NCI-H2171 (cell line): Measurements from ENCODE around the gene IFT22.
A peak's percentile ranks its signal among the peaks of the same experiment; 100 is the strongest.
"Not testable (repeated sequence)": the region's sequence is repeated elsewhere in the genome, so short reads cannot be mapped to it uniquely, and the experiment has no call there.

Experiments used
- DNase-seq: peaks from one replicate; lab custom pipeline; 2025; lab: John Stamatoyannopoulos, UW

IFT22 gene

DNA sequence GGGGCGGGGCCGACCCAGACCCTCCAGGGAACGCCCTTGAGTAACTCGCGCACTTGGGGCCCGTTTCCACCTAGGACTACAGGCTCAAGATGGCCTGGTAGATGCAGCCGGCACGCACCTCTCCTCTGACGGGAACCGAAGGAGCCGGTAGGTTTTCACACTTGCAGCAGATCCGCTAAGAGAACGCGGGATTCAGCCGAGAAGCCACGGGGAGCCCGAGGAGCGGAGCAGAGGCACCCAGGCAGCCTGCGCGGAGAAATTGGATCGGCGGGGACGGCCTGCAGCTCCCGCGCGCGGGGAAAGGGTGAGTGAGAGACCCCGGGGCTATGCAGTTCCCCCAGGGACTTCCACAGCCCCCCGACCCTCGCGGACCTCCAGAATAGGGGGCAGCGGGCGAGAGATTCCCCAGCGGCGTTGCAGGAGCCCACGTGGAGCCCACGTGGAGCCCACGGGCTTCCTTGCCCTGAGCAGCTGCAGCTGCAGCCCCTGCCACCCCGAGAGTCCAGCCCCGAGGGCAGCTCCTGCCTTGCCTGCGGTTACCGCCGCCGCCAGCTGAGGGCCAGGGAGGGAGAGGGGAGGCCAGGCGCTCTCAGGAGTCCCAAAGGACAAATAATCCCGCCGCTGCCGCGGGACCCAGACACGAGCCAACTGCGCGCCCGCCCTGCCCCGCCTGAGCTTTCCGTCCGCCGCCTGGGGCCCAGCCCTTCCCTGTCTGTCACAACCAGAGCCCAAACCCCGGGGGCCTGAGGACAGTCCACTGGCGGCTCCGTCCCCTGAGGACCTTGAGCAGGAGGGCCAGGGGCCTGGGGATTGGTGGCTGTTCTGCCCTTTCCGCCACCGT lies 13.1 kb downstream of the IFT22 start:
- peak; percentile 88 for DNase-seq

DNA sequence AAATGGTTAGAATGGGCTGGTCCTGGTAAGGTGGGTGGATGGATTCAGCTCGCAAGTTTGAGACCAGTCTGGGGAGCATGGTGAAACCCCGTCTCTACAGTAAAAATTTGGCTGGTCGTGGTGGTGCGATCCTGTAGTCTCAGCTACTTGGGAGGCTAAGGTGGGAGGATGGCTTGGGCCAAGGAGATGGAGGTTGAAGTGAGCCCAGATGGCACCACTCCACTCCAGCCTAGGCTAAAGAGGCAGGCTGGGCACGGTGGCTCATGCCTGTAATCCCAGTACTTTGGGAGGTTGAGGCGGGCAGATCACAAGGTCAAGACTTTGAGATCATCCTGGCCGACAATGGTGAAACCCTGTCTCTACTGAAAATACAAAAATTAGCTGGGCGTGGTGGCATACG lies 15.3 kb downstream of the IFT22 start:
- no peak for DNase-seq

DNA sequence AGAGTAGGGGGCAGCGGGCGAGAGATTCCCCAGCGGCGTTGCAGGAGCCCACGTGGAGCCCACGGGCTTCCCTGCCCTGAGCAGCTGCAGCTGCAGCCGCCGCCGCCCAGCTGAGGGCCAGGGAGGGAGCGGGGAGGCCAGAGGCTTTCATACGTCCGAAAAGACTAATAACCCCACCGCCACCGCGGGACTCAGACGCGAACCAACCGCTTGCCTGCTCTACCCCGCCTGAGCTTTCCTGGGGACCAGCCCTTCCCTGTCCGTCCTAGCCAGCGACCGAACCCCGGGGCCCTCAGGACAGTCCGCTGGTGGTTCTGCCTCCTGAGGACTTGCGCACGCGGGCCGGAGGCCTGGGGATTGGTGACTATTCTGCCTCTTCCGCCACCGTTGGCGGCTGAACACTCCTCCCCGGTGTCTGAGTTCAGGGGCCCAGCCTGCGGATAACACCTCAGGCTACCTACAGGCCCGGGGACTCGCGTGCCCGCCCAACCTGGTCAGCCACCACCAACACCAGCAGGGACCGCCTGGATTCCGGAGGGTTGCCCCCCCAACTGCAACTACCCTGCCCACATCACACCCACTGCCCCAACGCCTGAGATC lies 18.4 kb downstream of the IFT22 start:
- no peak for DNase-seq

DNA sequence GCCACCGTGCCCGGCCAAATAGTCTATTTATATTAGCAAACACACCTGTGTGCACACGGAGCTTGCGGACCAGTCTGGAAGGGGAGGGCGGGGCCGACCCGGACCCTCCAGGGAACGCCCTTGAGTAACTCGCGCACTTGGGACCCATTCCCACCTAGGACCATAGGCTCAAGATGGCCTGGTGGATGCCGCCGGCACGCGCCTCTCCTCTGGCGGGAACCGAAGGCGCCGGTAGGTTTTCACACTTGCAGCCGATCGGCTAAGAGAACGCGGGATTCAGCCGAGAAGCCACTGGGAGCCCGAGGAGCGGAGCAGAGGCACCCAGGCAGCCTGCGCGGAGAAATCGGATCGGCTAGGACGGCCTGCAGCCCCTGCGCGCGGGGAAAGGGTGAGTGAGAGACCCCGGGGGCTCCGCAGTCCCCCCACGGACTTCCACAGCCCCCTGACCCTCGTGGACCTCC lies 18.9 kb downstream of the IFT22 start:
- DNase-seq = no peak

GRCh38 chr7:101300465-101301376 lies 20.9 kb downstream of the IFT22 start:
- no peak for DNase-seq

GRCh38 chr7:101299511-101300464 lies 21.8 kb downstream of the IFT22 start:
- DNase-seq = peak; percentile 27

- DNase-seq = no peak
Observed at GRCh38 chr7:101294832-101295121, 26.8 kb downstream of the IFT22 start.

DNA sequence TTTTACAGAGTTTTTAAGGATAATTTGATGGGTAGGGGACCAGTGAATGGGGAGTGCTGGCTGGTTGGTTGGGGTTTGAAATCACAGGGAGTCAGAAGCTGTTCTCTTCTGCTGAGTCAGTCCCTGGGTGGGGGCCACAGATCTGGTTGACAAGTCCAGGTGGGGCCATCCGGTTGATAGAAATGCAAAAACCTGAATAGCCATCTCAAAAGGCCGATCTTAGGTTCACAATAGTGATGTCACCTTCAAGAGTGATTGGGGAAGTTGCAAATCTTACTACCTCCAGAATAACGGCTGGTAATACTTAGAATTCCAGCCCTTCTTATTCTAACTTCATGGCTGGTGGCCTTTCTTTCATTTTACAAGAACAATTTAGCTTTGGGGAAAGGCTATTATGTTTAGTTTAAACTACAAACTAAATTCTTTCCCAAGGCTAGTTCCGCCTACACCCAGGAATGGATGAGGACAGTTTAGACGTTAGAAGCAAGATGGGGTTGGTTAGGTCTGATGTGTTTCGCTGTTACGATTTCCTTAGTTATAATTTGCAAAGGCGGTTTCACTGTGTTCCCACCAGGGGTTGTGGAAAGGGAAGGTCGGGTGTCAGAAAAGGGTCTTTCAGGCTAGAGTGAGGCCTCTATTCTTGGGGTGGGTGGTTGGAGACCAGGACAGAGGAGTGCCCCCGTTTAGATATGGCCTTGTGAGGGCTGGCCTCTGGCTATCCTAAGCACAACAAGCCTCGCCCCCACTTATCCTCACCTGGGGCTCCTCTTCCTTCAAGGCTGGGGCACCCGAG lies 27.4 kb downstream of the IFT22 start:
- no peak for DNase-seq

DNA sequence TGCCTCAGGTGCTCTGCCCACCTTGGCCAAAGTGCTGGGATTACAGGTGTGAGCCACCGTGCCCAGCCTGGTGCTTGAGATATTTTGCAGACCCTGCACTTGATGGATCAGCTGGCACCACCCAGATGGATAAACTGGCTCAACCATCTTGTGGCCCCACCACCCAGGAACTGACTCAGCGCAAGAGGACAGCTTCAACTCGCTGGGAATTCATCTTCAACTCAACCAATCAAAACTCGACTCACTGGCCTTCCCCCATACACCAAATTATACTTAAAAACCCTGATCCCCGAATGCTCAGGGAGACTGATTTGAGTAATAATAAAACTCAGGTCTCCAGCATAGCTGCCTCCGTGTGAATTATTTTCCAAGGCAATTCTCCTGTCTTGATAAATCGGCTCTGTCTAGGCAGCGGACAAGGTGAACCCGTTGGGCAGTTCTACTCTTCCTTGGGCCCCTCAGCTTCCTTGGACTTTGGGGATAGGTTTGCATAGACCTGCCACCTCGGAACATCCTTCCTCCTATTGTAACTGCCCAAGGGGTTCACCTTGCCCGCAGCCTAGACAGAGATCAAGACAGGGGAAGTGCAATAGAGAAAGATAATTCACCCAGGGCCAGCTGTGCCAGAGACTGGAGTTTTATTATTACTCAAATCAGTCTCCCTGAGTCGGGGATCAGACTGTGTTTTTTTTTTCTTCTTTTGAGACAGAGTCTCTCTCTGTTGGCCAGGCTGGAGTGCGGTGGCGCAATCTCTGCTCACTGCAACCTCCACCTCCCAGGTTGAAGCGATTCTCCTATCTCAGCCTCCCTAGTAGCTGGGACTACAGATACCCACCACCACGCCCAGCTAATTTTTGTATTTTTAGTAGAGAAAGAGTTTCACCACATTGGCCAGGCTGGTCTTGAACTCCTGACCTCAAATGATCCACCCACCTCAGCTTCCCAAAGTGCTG lies 28.3 kb downstream of the IFT22 start:
- not testable (repeated sequence) for DNase-seq

DNA sequence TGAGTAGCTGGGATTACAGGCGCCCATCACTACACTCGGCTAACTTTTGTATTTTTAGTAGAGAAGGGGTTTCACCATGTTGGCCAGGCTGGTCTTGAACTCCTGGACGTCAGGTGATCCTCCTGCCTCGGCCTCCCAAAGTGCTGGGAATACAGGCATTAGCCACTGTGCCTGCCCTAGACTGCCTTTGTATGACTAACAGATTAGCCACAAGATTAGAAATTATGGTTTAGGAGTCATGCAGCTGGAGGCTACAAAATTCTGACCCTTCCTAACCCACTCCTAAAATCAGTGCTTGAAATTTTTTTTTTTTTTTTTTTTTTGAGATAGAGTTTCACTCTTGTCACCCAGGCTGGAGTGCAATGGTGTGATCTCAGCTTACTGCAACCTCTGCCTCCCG lies 29.0 kb downstream of the IFT22 start:
- not testable (repeated sequence) for DNase-seq

- DNase-seq = peak; percentile 29
Observed at GRCh38 chr7:101290186-101291037, 31.2 kb downstream of the IFT22 start.

GRCh38 chr7:101289687-101290086 lies 31.9 kb downstream of the IFT22 start:
- not testable (repeated sequence) for DNase-seq

DNA sequence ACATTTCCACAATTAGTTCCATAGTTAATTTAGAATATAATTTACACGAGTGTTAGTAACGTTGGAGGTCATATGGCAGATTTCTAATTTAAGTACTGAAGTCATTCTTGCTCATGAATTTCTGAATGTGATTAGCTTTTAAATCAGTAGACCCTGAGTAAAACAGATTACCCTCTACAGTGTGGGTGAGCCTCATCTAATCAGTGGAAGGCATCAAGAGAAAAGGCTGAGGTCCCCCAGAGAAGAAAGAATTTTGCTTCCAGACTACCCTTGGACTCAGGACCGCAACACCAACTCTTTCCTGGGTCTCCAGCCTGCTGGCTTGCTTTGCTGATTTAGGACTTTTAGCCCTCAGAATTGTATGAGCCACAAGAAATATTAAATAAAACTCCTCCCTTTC lies 33.2 kb downstream of the IFT22 start:
- no peak for DNase-seq

GRCh38 chr7:101287032-101287431 lies 34.6 kb downstream of the IFT22 start:
- no peak for DNase-seq

GRCh38 chr7:101285880-101286279 lies 35.7 kb downstream of the IFT22 start:
- peak; percentile 4 for DNase-seq

DNA sequence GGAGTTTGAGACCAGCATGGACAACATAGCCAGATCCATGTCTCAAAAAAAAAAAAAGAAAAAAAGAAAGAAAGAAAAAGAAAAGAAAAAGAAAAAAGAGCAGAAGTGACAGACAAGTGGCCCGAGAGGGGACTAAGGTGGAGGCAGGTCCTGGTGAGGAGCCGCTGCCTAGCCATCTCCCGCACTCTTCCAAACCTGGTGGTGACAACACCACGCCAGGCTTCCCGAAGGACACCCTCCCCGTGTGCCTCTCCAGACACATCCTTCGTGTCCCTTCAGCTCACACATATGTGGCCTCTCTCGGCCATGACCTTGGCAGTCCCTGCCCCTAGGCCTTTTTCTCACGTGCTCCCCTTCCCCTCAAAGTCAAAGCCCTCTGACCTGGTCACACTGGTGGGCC lies 36.4 kb downstream of the IFT22 start:
- DNase-seq = no peak

- not testable (repeated sequence) for DNase-seq
Observed at GRCh38 chr7:101280912-101281311, 40.7 kb downstream of the IFT22 start.

DNA sequence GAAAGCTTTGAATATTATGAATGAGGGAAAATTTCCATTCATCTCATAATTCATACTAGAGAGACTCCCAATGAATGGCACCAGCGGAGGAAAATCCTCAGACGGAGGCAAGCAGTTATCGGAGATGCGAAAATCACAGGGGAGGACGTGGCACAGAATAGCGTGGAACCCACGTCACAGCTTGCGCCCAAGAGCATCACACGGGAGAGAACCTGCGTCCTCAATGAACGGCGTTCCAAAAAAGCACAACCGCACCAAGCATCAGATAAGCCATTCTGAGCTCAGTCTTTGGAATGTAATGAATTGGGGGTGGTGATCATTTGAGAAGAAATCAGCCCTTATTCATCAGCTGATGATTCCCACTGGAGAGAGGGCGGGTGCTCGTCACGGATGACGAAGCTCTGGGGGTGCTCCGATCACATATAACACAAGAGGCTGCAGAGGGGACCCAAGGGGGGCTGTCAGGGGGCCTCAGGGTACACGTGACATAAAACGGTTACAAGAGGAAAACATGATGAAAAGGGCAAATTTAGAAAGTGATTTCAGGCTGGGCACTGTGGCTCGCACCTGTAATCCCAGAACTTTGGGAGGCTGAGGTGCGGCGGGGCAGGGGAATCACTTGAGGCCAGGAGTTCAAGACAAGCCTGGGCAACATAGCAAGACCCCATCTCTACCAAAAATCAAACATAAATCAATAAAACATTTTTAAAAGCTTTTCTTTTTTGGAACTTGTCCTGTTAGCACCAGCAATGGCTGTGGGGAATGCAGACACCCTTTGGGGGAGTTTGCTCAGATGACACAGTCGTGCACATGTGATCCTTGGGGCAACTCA lies 42.9 kb downstream of the IFT22 start:
- DNase-seq = no peak
